IMR-90 (cell line): ENCODE data around the gene CPB2. TPM values are rescaled to one million over a fixed set of nuclear protein-coding genes. Genes with fewer than 3 reads are reported as not detected.

Experiments
- ATAC-seq: fragments of 200-7000 bp; cut with Tn5 transposase; 2 replicates; pipeline ENCODE4 v1.9.1; 2020; ENCODE audit warnings: low read depth, mild to moderate bottlenecking, moderate library complexity
- BruUV-seq: library from RNA; stranded (reverse); fragments of 400-500 nt; replicated peaks from 2 replicates; lab custom pipeline; 2021; lab: Mats Ljungman, UMichigan
- CTCF ChIA-PET: fragments of 300-600 bp; formaldehyde crosslinking; extraction: SDS; loops from one replicate; lab custom pipeline; 2021; ENCODE audit warnings: antibody characterized with exemption; lab: Yijun Ruan, JAX
- POLR2A ChIA-PET: fragments of 300-600 bp; sonication (Branson Sonifier 250); formaldehyde crosslinking; loops from one replicate; lab custom pipeline; 2022; ENCODE audit warnings: antibody characterized with exemption; ENCODE audit not compliant: unreplicated experiment; lab: Charles Lee
- DNase-seq: peaks from one replicate; pipeline ENCODE4 v3.0.0; 2013
- H2AFZ ChIP-seq: replicated peaks from 2 replicates; pipeline ENCODE3; 2013; ENCODE audit warnings: low read length, mild to moderate bottlenecking; ENCODE audit not compliant: poor library complexity
- H2AK5ac ChIP-seq: 2 replicates; pipeline ENCODE4 v1.6.1; 2013; ENCODE audit warnings: low read depth, low read length, inconsistent platforms
- H2AK9ac ChIP-seq: replicated peaks from 2 replicates; pipeline ENCODE3; 2013; ENCODE audit warnings: mild to moderate bottlenecking, low read depth, low read length, moderate library complexity; ENCODE audit not compliant: poor library complexity
- H2BK120ac ChIP-seq: 2 replicates; pipeline ENCODE4 v1.6.1; 2013; ENCODE audit warnings: low read depth, low read length, inconsistent platforms
- H2BK15ac ChIP-seq: 3 replicates; pipeline ENCODE4 v1.6.1; 2013; ENCODE audit warnings: low read depth, low read length, inconsistent platforms
- H2BK20ac ChIP-seq: 2 replicates; pipeline ENCODE4 v1.6.1; 2013; ENCODE audit warnings: low read depth, mild to moderate bottlenecking, inconsistent platforms, low read length, moderate library complexity
- H2BK5ac ChIP-seq: 2 replicates; pipeline ENCODE4 v1.6.1; 2013; ENCODE audit warnings: mild to moderate bottlenecking, low read depth, low read length, inconsistent platforms; ENCODE audit not compliant: poor library complexity, severe bottlenecking
- H3K14ac ChIP-seq: replicated peaks from 2 replicates; pipeline ENCODE4 v1.6.1; 2013; ENCODE audit warnings: low read depth, low read length, inconsistent platforms
- H3K18ac ChIP-seq: 2 replicates; pipeline ENCODE4 v1.6.1; 2013; ENCODE audit warnings: low read depth, low read length, control low read depth
- H3K23ac ChIP-seq: 2 replicates; pipeline ENCODE4 v1.6.1; 2013; ENCODE audit warnings: low read depth, low read length, inconsistent platforms
- H3K27ac ChIP-seq: 2 replicates; pipeline ENCODE4 v1.5.1; 2013; ENCODE audit warnings: mild to moderate bottlenecking, control low read depth, low read length; ENCODE audit not compliant: insufficient read depth
- H3K27me3 ChIP-seq: 2 replicates; pipeline ENCODE4 v1.6.1; 2013; ENCODE audit warnings: low read length; ENCODE audit not compliant: control insufficient read depth, insufficient read depth
- H3K36me3 ChIP-seq: 2 replicates; pipeline ENCODE4 v1.6.1; 2013; ENCODE audit warnings: low read length, mixed read lengths; ENCODE audit not compliant: control insufficient read depth, insufficient read depth
- H3K4ac ChIP-seq: 2 replicates; pipeline ENCODE4 v1.6.1; 2013; ENCODE audit warnings: low read depth, low read length, inconsistent platforms
- H3K4me1 ChIP-seq: 2 replicates; pipeline ENCODE4 v1.6.1; 2013; ENCODE audit warnings: low read length, mixed read lengths; ENCODE audit not compliant: control insufficient read depth, insufficient read depth
- H3K4me2 ChIP-seq: 2 replicates; pipeline ENCODE4 v1.6.1; 2013; ENCODE audit warnings: low read depth, mild to moderate bottlenecking, control low read depth, low read length, moderate library complexity
- H3K4me3 ChIP-seq: 2 replicates; pipeline ENCODE4 v1.5.1; 2013; ENCODE audit warnings: low read depth, mild to moderate bottlenecking, control low read depth, low read length, moderate library complexity; ENCODE audit not compliant: insufficient read depth
- H3K56ac ChIP-seq: 2 replicates; pipeline ENCODE4 v1.6.1; 2013; ENCODE audit warnings: low read length, inconsistent platforms; ENCODE audit not compliant: insufficient read depth; ENCODE audit errors: extremely low read depth
- H3K79me1 ChIP-seq, 2 experiments: 2 replicates each; pipeline ENCODE4 v1.6.1; 2013; ENCODE audit warnings: low read length in 2 of 2, inconsistent platforms in 1 of 2, low read depth in 1 of 2
- H3K9ac ChIP-seq: 2 replicates; pipeline ENCODE4 v1.6.1; 2013; ENCODE audit warnings: low read depth, low read length, control low read depth
- H3K9me1 ChIP-seq: 2 replicates; pipeline ENCODE4 v1.6.1; 2013; ENCODE audit warnings: low read length, inconsistent platforms; ENCODE audit not compliant: insufficient read depth
- H3K9me3 ChIP-seq: 2 replicates; pipeline ENCODE4 v1.6.1; 2013; ENCODE audit warnings: low read length; ENCODE audit not compliant: control insufficient read depth, insufficient read depth
- H4K20me1 ChIP-seq: 2 replicates; pipeline ENCODE4 v1.6.1; 2013; ENCODE audit warnings: low read length, inconsistent platforms; ENCODE audit not compliant: insufficient read depth
- H4K5ac ChIP-seq: 2 replicates; pipeline ENCODE4 v1.6.1; 2013; ENCODE audit warnings: mild to moderate bottlenecking, low read depth, low read length, control low read depth
- H4K8ac ChIP-seq, 2 experiments: 2 replicates each; pipeline ENCODE4 v1.6.1; 2013; ENCODE audit warnings: low read depth in 2 of 2, low read length in 2 of 2, control low read depth in 1 of 2, inconsistent platforms in 1 of 2
- H4K91ac ChIP-seq: 2 replicates; pipeline ENCODE4 v1.6.1; 2013; ENCODE audit warnings: low read depth, low read length, inconsistent platforms; ENCODE audit not compliant: insufficient read depth
- BHLHE40 ChIP-seq: fragments of 150-350 bp; IDR thresholded peaks from 2 replicates; pipeline ENCODE4 v1.6.1; 2016; ENCODE audit warnings: mild to moderate bottlenecking, low read depth, low read length
- CEBPB ChIP-seq: IDR thresholded peaks from 2 replicates; pipeline ENCODE4 v1.6.1; 2012; ENCODE audit warnings: low read depth, low read length, improper control_type of control experiment
- CHD1 ChIP-seq: IDR thresholded peaks from 2 replicates; pipeline ENCODE4 v1.6.1; 2012; ENCODE audit warnings: low read depth, low read length, improper control_type of control experiment
- MAFK ChIP-seq: IDR thresholded peaks from 2 replicates; pipeline ENCODE4 v1.6.1; 2012; ENCODE audit warnings: low read depth, low read length, improper control_type of control experiment
- NFE2L2 ChIP-seq: fragments of 150-350 bp; IDR thresholded peaks from 2 replicates; pipeline ENCODE4 v1.6.1; 2016; ENCODE audit warnings: low read depth, mild to moderate bottlenecking, low read length
- SMC3 ChIP-seq: fragments of 150-350 bp; IDR thresholded peaks from 2 replicates; pipeline ENCODE4 v1.6.1; 2016; ENCODE audit warnings: low read depth, mild to moderate bottlenecking, antibody characterized with exemption, low read length, moderate library complexity
- WGBS, 2 experiments: methylation state at CpG; one replicate each; pipeline versions ENCODE4 v1.1.5 to v1.1.7; 2013; ENCODE audit warnings: missing lambda C conversion rate in 2 of 2; ENCODE audit not compliant: insufficient read length in 1 of 2; ENCODE audit errors: extremely low coverage in 2 of 2; 5-methylcytosine and 5-hydroxymethylcytosine counted together
- dilution Hi-C: fragments of 300-500 bp; cut with HindIII; formaldehyde crosslinking; loops from one replicate; pipeline ENCODE4 v1.14.3; 2018; ENCODE audit warnings: low sequenced_read_pairs; ENCODE audit not compliant: unreplicated experiment
- in situ Hi-C: fragments of 300-500 bp; cut with MboI; formaldehyde crosslinking; loops from 3 replicates; pipeline ENCODE4 v1.14.3; 2019; ENCODE audit warnings: low sequenced_read_pairs, inconsistent platforms, mixed read lengths
- intact Hi-C: fragments of 100-400 bp; cut with micrococcal nuclease; formaldehyde crosslinking; loops from 2 replicates; pipeline ENCODE4 v1.10.0; 2022
- polyA plus RNA-seq, 3 experiments: library from polyadenylated mRNA; depleted of rRNA; stranded (reverse); fragments of >200 nt; gene quantifications; 2 replicates each; pipeline ENCODE4 v1.2.3, GENCODE V29; 2012; ENCODE audit warnings: low replicate concordance in 1 of 3
- total RNA-seq: library from RNA; depleted of rRNA; stranded (reverse); fragments of >200 nt; gene quantifications from 2 replicates; pipeline ENCODE4 v1.2.3, GENCODE V29; 2012
- TF ChIP-seq, protein P1 (sequence below): fragments of 150-350 bp; IDR thresholded peaks from 2 replicates; pipeline ENCODE4 v1.6.1; 2016; ENCODE audit warnings: low read depth, mild to moderate bottlenecking, low read length, moderate library complexity, borderline replicate concordance
- TF ChIP-seq, protein P2 (sequence below): conservative IDR thresholded peaks from 2 replicates; pipeline ENCODE4 v1.5.1; 2012; ENCODE audit warnings: mild to moderate bottlenecking, low read depth, low read length, improper control_type of control experiment

Gene CPB2
- total and polyA plus RNA-seq, 2 of the 4 experiments (the other 2 are of a cell fraction): not detected

DNA sequence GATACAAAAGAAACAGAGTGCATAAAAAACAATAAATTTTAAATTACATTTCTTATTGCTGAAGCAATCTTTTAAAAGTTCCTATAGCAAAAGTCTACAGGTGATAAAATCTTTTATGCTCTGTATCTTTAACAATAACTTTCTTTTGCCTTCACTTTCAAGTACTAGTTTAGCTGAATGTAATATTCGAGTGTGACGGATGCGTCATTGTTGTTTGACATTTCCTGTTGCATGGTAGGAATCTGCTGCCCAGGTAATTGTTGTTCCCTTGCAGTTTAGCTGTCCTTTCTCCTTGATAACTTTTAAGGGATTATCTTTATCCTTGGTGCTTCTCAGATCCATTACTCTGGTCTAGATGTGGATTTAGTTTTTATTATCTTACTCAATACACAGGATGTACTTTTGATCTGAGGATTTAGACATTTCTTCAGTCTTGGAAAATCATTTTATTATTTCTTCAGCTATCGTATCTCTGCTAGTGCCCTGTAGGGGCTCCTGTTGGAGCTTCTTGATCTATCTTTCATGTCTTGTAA is 2.1 kb upstream of the CPB2 start:
- POLR2A ChIA-PET: no interaction called here
- dilution Hi-C loops (no loop called here), intact Hi-C loops (no loop called here), in situ Hi-C loops (no loop called here)
- DNase-seq (no peak), ATAC-seq (no peak)
- no peak overlapping the region for H2AK9ac ChIP-seq
- no peak overlapping the region for H3K56ac ChIP-seq
- H3K18ac ChIP-seq: no peak overlapping the region
- no peak overlapping the region for H3K9ac ChIP-seq
- no peaks in the 10 kb centered on the region for H3K9me3 ChIP-seq
- BruUV-seq: no TSS peak
- no peak overlapping the region for H2BK20ac ChIP-seq
- TF ChIP-seq, protein P1, sequence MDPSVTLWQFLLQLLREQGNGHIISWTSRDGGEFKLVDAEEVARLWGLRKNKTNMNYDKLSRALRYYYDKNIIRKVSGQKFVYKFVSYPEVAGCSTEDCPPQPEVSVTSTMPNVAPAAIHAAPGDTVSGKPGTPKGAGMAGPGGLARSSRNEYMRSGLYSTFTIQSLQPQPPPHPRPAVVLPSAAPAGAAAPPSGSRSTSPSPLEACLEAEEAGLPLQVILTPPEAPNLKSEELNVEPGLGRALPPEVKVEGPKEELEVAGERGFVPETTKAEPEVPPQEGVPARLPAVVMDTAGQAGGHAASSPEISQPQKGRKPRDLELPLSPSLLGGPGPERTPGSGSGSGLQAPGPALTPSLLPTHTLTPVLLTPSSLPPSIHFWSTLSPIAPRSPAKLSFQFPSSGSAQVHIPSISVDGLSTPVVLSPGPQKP: no peak
- TF ChIP-seq BHLHE40: no peak
- no peak for TF ChIP-seq MAFK
- TF ChIP-seq, protein P2, sequence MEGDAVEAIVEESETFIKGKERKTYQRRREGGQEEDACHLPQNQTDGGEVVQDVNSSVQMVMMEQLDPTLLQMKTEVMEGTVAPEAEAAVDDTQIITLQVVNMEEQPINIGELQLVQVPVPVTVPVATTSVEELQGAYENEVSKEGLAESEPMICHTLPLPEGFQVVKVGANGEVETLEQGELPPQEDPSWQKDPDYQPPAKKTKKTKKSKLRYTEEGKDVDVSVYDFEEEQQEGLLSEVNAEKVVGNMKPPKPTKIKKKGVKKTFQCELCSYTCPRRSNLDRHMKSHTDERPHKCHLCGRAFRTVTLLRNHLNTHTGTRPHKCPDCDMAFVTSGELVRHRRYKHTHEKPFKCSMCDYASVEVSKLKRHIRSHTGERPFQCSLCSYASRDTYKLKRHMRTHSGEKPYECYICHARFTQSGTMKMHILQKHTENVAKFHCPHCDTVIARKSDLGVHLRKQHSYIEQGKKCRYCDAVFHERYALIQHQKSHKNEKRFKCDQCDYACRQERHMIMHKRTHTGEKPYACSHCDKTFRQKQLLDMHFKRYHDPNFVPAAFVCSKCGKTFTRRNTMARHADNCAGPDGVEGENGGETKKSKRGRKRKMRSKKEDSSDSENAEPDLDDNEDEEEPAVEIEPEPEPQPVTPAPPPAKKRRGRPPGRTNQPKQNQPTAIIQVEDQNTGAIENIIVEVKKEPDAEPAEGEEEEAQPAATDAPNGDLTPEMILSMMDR: no peak
- TF ChIP-seq CEBPB: no peak
- no peak for TF ChIP-seq CHD1
- no peak for TF ChIP-seq SMC3
- TF ChIP-seq NFE2L2: no peak
- no peak overlapping the region for H3K27ac ChIP-seq
- H2BK120ac ChIP-seq: no peak overlapping the region
- no CpG with 5 or more reads among the region's 4 CpGs for WGBS, 2 experiments
- H3K36me3 ChIP-seq: no peaks in the 10 kb centered on the region
- H3K9me1 ChIP-seq: no peaks in the 10 kb centered on the region
- no peak overlapping the region for H3K4me3 ChIP-seq
- no peak overlapping the region for H3K4me2 ChIP-seq
- H3K23ac ChIP-seq: no peak overlapping the region
- H4K20me1 ChIP-seq: no peaks in the 10 kb centered on the region
- CTCF ChIA-PET: no interaction called here
- H2BK5ac ChIP-seq: no peak overlapping the region
- H4K5ac ChIP-seq: no peak overlapping the region
- no peak overlapping the region for H2AK5ac ChIP-seq
- H4K8ac ChIP-seq: no peak overlapping the region
- H3K4ac ChIP-seq: no peak overlapping the region
- no peak overlapping the region for H2AFZ ChIP-seq
- no peaks in the 10 kb centered on the region; the same call in 1 of the 2 replicates for H3K27me3 ChIP-seq
- no peak overlapping the region for H4K91ac ChIP-seq
- H3K14ac ChIP-seq: no peak overlapping the region
- H3K4me1 ChIP-seq: no peaks in the 10 kb centered on the region
- no peaks in the 10 kb centered on the region for H3K79me1 ChIP-seq
- no peak overlapping the region for H2BK15ac ChIP-seq
